NOMO-1 treated with DMSO at 0.1 percent for 48 hours (cell line): Measurements from ENCODE around the gene CPZ.
"Not testable (repeated sequence)": the region's sequence is repeated elsewhere in the genome, so short reads cannot be mapped to it uniquely, and the experiment has no call there.

Source experiments
- DNase-seq: peaks from one replicate; lab custom pipeline; 2025; ENCODE audit not compliant: unreplicated experiment; lab: John Stamatoyannopoulos, UW

Gene CPZ

DNA sequence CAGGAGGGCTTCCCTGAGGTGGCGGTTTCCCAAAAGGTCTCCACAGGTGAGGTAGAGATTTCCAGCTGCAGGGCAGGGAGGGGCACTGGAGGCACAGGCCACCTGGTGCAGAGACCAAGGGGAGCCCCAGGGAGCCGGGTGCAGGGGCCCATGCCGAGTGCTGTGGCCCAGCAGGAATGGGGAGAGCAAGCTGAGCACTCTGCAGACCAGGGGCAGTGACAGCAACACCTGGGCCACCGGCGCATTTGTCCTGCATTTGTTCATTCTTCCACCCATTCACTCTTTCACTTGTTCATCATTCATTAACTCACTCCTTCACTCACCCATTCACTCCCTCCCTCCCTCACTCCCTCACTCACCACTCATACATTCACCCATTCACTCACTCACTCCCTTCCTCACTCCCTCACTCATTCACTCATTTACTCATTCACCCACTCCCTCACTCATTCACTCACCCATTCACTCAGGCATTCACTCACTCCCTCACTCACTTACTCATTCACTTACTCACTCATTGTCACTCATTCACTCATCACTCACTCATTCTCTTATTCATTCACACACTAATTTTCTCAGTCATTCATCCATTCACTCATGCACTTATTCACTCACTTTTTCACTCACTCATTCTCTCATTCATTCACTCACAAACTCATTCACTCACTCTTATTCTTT is 16.3 kb downstream of the CPZ start:
- no peak for DNase-seq

DNA sequence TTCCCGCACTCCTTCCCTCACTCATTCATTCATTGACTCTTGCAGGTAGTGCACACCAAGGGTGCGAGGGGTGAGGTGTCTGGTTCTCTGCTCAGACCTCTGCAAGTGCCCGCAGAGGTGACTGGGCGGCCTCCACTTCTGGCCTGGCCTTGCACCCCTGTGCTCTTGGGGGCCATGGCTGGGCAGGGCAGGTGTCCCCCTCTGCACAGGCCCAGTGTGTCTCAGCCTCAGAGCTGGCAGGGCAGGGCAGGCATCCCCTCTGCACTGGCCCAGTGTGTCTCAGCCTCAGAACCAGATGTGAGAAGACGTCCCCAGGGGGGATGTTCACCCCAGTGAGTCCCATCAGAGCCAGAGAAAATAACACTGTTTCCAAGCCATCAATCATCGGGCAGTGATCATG is 16.8 kb downstream of the CPZ start:
- no peak for DNase-seq

DNA sequence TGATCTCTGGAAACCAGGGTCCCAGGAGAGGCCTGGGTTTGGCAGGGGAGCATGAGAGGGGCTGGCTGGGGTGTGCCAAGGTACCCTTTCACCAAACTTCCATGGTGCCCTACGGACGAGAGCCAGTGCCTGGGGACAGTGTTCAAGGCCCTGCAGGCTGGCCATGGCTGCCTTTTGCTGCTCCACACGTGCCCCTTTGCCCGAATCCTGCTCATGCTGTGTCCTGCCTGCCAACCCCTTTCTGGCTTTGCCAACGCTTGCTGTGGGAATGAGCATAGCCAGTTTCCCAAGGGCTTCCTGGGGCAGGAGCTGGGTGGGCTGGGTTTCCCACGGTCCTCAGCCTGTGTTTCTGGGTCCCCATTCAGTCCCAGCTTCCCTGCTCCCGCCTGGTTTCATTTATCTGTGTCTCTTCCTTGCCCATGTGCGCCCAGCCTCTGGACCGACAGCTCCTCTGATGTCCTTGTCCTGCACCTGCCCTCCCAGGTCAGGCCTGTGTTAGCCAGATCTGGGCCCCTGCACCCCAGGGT is 17.3 kb downstream of the CPZ start:
- DNase-seq: no peak

DNA sequence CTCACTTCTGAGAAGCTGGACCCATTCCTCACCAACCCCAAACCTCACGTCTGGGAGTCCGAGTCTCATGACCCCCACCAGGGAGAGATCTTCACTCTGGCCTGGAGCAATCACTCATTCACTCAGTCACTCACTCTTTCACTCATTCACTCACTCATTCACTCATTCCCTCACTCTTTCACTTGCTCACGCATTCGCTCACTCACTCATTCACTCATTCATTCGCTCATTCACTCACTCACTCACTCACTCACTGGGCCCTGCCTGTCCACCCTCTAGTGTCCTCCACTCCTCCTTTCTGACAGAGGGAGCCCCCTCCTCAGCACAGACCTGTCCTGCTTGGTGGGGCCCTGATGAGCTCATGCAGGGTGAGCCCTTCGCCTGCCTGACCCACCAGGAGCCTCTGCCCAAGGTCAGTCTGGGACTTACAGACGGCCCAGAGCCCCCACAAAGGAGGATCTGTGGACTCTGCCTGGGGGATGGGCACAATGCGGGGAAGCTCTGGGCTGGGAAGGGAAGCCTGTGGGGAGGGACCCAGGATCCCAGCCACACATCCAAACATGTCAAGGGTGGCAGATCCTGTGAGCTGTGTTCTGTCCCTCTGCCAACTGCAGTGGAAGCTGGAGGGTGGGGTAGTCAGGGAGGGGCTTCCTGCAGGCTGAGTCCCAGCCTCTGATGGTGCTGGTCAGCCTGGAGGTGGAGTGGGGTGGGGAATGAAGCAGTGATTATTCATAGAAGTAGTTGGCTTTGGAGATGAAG is 18.5 kb downstream of the CPZ start:
- DNase-seq: no peak

DNA sequence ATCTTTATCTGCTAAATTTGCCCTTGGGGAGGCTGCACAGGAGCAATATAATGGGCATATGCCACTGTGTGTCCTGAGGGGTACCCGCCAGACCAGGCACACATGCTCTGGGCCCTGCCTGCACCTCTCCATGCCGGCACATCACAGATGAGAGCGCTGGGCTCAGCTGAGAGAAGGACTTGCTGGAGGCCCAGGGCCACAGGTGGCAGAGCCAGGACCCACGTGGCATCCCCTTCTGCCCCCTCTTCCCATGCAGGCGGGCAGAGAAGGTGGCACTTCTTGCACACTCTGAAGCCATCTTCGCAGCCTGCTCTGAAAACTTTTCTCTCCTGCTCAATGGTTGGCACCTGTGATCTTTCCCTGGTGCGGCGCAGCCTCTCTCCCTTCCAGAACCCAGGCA is 20.1 kb downstream of the CPZ start:
- DNase-seq: no peak

DNA sequence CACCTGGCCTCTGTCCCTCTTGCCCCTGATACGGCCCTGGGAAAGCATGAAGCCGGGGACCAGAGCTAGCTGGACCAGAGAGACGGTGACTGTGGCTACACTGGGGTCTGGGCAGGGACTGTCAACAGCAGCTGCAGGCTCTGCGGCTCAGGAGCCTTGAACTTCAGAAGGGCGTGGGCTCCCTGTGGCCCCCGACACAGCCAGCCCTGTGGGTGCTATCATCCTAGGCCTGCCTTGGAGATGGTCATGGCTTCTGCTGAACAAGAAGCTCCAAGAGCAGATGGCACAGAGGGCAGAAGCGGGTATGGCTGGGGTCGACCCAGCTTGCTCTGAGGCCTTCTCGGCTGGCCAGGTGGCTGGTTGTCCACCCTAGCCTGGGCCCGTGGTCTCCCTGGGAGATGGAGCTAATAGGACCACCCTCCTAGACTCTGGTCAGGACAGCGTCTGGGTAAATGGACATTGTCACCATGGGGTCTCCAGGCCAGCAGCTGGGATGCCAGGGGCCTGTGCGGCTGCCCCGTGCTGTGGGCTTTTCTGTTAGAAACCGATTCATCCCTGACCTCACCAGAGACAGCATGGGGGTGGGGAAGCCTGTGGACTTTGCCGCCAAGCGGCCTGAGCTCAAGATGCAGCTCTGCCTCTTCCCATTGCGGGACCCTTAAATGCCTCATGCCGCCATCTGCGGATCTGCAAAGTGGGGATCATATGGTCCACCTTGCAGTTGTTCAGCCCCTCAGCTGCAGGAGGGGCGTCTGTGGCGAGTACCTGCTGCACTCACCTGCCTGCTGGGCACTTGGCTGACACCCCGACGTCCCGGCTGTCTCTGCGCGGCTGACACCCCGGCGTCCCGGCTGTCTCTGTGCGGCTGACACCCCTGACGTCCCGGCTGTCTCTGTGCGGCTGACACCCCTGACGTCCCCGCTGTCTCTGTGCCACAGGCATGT is 21.1 kb downstream of the CPZ start:
- DNase-seq: no peak

DNA sequence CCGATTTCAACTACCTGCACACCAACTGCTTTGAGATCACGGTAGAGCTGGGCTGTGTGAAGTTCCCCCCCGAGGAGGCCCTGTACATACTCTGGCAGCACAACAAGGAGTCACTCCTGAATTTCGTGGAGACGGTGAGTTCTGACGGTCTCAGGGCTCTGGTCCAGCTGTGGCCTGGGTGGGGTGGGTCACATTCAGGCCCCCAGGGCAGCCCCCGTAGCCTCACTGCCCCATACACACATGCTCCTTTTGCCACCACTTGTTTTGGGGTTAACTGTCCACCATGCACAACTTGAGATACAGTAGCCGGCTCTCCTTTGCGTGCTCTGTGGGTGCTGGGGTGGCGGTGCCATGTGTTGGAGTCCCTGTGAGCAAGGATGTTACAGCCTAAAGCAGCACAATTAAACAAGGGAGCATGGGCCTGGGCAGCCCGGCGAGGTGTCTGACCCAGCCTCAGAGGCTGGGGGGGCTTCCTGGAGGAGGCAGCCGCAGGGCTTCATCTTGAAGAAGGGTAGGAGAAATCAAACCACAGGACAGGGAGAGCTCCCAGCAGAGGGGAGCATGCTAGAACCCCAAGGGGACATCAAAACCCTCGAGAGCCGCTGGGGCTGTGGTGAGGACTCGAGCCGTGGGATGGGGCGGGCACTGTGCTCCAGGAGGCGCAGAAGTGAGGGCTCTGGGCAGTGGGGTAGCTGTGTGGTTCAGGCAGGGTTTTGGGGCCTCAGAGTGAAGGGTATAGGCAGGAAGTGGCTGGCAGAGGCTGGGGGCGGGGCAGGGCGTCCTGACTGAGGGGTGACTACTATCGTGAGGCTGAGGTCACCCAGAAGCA is 22.0 kb downstream of the CPZ start:
- no peak for DNase-seq

DNA sequence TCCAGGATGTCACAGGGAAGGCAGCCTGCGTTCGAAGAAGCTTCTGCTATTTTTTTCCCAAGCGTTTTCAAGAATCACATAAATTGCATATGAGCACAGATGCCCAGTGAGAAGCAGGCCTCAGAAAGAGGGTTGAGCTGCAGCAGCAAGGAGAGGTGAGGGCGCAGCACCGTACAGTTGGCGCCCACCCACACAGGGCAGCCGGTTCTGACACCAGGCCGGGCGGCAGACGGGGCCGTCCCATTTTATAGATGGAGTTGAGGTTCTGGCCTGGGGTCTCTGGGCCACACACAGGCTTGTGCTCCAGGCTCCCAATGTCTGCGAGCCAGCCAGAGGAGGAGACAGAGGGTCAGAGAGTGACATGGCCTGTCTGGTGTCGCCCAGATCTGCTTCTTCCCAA is 22.8 kb downstream of the CPZ start:
- DNase-seq: no peak

DNA sequence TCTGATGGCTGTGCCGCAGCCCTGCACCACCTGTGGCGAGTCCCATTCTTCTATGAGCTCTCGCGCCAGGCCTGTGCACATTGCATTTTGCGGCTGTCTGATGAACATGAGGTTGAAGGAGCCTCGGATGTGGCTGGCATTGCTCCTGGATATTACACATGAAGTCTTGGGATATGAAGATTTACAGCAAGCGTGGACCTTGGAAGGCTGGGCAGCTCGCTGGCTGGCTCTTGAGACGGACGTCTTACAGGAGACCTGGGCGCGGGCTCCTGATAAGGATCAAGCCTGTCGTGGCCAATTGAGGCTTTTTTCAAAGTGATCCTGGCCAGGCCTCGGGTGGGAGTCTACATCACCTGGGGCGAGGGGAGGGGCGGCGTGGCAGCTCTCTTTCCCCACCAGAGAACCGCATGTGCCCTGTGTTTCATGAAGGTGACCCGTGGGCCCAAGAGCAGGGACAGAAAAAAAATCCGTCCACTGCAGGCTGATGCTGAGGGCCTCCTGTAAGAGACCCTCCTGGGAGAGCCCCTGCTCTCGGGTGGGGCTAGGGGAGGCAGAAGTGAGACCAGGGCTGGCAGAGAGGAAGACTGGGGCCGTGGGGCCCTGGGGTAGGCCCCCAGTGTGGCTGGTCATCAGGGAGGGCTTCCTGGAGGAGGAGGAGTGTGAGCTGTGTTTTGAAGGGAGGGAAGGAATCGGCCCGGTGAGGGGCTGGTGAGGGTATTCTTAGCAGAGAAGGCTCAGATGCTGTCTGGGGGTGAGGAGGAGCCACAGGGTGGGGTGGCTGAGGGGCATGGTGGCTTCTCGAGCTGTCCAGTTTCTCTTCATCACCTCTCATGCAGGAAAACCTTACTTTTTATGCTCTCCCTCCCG is 23.6 kb downstream of the CPZ start:
- no peak for DNase-seq

DNA sequence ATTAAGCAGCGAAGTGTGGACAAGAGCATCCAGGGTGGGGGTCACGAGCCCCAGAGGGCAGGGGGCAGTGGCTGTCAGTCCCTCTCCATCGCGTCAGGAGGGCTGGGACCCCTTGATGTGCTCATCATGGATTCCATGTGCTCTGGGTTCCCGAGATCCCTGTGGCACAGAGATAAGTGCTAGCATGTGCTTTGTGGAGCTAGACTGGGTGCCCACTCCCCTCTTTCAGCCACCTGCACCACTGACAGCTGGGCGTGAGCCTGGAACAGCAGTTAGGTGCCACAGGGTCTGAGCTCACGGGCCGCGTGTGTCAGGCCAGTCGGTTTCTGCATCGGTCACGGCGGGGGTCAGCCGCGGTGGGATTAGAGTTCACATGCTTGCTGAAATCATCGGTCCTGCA is 24.3 kb downstream of the CPZ start:
- DNase-seq: no peak

DNA sequence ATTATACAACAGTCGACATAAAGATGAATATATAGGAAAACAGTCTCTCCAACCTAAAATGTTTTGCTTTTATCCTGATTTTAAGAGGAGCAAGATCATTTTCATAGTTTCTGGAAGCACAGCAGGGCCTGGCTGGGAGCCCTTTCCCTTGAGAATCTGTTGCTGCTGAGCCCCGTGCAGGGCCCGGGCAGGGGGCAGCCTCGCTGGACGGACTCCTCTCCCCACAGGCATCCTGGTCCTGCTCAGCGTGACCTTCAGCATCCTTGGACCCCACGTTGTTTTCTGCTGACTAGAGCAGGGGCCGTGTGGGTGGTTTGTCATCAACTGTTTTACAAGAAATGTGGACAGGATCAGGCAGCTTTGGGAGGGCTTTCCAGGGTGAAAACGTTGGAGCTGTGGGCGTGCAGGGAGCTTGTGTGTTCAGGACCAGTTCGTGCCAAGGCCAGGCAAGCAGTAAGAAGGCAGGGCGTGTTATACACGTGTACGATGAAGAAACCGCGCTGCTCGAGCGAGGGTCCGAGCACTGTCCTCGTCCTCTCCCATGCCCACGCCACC is 25.0 kb downstream of the CPZ start:
- no peak for DNase-seq

DNA sequence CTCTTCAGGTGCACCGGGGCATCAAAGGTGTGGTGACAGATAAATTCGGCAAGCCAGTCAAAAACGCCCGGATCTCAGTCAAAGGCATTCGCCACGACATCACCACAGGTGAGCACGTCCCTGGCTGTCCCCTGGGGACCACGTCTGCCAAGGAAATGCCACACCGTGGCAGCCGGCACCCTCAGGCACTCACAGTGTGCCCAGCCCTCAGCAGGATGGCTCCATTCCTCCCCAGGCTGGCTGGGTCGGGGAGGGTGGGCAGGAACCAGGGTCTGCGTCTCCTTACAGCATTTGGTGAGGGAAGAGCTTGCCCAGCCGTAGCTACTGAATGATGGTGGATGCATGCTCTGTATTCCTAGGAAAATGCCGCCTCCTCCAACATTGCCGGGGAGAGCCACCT is 25.9 kb downstream of the CPZ start:
- no peak for DNase-seq

DNA sequence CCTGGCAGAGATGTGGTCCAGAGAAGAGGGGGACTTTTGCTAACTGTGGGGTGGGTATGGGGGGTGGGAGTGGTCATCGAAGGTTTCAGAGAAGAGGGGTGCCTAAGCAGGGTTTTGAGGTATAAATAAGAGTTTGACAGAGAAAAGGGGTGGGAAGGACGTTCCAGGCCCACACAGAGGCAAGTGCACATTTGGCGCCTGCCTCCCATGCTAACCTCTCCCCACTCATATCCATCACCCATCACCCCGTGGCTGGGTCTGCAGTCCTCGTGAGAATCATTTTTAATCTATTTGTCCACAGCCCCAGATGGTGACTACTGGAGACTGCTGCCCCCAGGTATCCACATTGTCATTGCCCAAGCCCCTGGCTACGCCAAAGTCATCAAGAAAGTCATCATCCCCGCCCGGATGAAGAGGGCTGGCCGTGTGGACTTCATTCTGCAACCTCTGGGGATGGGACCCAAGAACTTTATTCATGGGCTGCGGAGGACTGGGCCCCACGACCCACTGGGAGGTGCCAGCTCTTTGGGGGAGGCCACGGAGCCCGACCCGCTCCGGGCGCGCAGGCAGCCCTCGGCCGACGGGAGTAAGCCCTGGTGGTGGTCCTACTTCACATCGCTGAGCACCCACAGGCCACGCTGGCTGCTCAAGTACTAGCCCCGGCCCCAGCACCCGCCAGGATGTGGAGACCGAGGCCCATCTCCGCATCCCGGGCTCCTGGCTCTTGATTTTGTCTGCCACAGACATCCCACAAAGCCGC is 26.6 kb downstream of the CPZ start:
- DNase-seq: no peak

DNA sequence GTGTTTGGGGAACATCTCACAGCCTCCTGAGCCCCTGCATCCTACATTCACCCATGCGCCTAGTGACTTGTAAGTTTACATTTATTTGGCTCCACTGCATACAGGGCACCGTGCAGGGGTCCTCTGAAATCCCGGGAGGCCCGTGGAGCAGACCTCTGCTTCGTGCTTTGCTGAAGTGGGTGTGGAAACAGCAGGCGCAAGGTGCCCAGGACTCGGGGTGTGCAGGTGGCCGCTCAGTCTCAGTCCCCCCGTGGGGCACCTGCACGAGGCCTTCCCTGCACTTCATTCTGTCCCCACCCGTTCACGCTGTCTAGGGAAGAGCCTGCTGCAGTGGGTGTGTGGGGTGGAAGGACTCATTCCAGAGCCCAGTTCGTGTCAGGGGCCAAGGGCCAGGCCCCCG is 28.6 kb downstream of the CPZ start:
- not testable (repeated sequence) for DNase-seq

DNA sequence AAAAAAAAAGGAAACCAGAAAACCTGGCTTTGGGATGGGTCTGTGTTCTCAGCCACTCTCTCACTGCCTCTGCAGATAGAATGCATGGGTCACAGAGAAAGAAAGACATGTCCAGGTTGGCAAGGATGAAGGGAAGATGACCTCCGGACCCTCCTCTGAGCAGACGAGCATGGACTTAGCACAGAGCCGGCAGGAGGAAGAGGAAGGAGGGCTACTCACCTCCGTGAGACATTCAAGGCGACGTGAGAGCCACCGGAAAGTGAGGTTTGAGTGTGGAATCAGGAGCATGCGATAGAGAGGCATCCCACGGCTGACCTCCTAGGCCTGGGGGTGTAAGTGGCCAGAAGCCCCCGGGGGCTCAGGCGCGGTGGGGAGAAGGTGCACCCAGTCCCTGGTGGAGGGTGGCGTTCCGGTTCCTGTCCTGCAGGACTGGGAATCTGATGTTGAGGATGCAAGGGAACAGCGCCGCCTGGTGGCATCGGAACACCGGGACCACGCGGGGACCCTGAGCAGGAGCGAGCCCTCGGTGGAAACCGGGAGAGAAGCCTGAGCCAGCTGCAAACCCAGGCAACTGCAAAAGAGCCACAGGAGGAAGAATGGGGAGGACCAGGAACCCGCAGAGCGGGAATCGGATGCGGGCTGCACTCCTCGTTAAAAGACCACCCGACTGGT is 32.2 kb downstream of the CPZ start:
- DNase-seq: not testable (repeated sequence)

DNA sequence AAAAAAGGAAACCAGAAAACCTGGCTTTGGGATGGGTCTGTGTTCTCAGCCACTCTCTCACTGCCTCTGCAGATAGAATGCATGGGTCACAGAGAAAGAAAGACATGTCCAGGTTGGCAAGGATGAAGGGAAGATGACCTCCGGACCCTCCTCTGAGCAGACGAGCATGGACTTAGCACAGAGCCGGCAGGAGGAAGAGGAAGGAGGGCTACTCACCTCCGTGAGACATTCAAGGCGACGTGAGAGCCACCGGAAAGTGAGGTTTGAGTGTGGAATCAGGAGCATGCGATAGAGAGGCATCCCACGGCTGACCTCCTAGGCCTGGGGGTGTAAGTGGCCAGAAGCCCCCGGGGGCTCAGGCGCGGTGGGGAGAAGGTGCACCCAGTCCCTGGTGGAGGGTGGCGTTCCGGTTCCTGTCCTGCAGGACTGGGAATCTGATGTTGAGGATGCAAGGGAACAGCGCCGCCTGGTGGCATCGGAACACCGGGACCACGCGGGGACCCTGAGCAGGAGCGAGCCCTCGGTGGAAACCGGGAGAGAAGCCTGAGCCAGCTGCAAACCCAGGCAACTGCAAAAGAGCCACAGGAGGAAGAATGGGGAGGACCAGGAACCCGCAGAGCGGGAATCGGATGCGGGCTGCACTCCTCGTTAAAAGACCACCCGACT is 37.8 kb downstream of the CPZ start:
- DNase-seq: not testable (repeated sequence)

DNA sequence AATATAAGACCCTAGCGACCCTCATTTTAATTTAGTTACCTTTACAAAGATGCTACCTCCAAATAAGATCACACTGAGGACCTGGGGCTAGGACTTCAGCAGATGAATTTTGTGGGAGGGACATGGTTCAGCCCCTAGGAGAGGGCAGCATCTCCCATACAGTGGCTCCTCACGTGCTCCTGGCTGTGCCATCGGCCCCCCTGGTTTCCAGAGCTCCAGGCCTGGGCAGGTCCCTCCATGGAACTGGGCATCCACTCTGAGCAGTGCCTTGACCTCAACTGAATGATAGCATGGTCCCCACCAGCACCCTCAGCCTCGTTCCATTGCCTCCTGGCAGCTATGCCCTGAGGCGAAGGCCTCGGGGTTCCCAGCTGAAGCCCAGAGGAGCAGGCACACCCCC is 39.3 kb downstream of the CPZ start:
- DNase-seq: not testable (repeated sequence)
